ENCODE data around the gene EZR.
"Not testable (repeated sequence)": the region's sequence is repeated elsewhere in the genome, so short reads cannot be mapped to it uniquely, and the experiment has no call there.

The EZR gene

DNA sequence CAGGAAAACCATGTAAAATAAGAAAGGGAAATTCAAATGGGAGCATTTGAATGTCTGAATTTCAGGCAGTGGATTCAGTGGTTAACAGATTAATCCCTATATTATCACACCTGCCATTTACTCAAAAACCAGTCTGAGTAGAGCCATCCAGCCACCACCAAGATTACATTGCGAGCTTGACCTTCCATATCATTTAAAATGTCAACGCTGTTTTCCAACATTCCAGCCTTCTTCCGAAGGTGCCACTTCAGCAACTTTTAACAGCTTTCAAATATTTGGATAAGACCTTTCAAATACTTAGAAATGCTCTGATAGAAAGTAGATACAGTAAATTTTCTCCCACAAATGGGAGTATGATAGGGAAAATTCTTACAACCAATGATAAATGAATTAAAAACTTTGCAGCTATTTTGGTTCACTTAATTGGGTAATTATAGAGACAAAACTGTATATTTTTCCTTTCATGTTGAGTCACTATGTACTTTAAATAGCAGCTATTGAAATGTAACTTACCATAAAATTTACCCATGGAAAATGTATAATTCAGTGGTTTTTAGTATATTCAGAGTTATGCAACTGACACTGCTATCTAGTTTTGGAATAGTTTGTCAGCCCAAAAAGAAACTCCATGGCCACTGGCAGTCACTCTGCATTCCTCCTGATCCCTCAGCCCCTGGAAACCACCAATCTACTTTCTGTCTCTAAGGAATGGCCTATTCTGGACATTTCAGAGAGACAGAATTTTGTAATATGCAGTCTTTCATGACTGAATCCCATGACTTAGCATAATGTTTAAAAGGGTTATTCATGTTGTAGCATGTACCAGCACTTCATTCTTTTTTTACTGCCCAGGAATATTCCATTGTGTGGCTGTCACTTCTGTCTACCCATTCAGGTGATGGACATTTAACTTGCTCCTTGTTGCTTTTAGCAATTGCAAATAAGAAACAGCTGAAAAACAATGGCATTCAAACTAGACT lies 21.5 kb downstream of the EZR start:
- DNase-seq (ENCODE audit: low read depth, low spot score) = no peak

DNA sequence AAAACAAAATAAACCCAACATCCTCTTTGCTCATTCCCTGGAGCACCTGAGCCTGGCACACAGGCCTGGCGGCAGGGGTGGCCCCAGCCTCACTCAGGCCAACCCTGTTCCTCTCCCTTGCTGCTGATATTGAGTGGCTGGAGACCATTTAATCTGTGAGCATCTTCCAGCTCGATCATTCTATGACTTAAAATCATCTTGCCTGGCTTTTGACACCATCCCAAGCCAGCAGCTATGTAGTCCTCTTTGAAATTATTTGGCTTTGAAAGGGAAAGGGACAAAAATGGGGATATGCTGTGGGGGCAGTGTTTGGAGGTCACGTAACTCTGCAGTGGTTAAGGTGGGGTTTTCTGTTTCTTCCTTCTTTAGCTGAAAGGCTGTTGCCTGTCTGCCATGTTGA lies 22.8 kb downstream of the EZR start:
- DNase-seq (ENCODE audit: low read depth, low spot score) = no peak

DNA sequence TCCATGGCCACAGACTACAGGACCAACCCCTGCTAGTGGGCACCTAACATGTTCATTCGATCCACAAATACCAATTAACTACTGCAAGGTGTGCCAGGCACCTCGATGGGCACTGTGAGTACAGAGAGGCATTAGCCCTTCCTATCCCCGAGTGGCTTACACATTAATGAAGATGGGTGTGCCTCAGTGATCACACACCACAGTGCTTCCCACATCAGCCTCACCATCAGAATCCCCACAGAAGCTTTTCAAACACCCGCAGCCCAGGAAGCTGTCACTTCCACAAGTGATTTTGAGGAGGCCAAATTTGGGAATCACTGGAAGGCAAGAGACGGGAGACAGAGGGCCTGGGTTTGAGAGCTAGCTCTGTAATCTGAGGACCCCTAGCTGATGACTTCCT lies 23.7 kb downstream of the EZR start:
- DNase-seq (ENCODE audit: low read depth, low spot score) = no peak

DNA sequence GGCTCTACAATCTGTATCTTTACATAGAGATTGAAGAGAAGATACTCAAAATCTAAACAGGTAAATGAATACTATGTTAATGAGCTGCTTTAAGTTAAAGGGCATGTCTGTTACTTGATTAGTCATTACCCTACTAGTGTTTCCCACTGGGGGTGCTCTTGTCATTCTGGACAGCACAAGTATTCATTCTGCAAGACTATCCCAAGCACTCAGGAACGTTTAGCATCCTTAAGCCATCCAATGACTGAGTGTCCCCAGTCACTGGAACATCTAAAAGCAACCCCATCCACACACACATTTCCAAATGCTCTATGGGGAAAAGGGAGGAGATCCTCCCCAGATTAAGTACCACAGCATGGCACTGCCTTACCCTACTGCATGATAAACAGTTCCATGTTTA lies 25.7 kb downstream of the EZR start:
- DNase-seq (ENCODE audit: low read depth, low spot score) = no peak

DNA sequence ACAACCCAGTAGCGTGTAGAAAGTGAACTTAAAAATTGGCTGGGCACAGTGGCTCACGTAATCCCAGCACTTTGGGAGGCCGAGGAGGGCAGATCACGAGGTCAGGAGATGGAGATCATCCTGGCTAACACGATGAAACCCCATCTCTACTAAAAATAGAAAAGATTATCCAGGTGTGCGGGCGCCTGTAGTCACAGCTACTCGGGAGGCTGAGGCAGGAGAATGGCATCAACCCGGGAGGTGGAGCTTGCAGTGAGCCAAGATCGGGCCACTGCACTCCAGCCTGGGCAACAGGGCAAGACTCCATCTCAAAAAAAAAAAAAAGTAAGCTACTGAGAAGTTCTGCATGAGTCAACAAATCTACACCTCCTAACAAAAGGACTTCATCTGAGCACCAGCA lies 26.7 kb downstream of the EZR start:
- not testable (repeated sequence) for DNase-seq (ENCODE audit: low read depth, low spot score)

DNA sequence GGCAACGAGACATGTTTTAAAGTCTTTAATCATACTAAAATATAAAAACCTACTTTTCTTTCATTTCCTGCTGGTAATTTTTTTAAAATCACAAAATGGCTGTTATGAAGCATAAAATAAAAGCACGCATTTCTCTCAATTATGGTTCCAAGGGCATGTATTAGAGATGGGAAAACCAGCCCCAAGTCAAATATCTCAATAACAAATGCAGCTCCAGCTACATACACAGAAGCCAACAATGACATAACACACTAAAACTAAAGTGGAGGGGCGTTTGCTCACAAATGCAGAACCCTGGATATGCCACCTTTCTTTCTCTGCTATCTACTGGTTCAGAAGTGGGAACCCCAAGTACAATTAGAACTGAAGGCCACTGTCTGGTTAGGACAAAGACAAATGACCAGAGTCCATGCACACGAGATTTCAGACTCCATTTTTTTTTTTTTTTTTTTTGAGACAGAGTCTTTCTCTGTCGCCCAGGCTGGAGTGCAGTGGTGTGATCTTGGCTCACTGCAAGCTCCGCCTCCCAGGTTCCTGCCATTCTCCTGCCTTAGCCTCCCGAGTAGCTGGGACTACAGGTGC lies 27.8 kb downstream of the EZR start:
- no peak for DNase-seq (ENCODE audit: low read depth, low spot score)

DNA sequence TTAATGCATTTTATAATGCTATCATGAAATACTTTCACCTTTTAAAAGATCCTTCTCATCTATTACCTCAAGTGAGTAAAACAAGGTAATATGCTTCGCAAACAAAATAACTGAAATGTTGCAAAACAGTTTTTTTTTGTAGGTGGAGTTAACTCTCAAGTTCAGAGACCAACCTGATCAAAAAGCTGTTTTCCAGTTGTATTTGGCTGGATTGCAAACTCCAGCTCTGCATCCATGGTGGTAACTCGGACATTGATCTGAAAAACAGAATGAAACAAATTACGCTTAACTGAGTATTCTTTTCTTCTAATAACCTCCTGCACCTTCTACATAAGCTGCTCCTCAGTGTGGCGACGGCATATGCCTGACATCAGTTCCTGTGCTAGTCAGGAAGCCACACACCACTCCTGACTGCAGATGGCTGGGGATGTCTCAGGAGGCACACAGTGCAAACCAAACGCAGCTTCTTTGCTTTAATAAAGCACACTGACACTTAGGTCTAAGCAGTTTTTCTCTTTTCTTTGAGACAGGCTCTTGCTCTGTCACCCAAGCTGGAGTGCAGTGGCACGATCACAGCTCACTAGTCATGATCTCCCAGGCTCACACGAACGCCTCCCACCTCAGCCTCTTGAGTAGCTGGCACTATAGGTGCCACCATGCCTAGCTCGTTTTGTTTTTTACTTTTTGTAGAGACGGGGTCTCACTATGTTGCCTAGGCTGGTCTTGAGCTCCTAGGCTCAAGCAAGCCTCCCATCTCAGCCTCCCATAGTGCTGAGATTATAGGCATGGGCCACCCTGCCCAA lies 29.9 kb downstream of the EZR start:
- no peak for DNase-seq (ENCODE audit: low read depth, low spot score)

DNA sequence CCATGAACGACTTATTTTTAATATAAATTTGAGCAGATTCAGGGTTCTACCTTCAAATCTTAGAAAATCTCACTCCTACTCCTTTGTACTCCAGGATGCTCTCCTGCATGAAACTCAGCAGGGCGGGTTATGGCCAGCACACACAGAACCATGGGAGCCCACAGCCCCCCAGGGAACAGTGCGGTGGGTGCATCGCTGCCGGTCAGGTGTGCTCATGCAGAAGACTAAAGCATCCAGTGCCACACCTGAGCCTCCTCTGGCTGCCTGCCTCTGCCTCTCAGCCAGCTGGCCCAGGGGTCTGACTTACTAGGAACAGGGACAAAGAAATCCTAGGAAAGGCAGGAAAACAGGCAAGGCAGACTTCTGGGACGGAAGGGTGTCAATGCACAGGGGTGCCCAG lies 31.8 kb downstream of the EZR start:
- DNase-seq (ENCODE audit: low read depth, low spot score) = no peak

DNA sequence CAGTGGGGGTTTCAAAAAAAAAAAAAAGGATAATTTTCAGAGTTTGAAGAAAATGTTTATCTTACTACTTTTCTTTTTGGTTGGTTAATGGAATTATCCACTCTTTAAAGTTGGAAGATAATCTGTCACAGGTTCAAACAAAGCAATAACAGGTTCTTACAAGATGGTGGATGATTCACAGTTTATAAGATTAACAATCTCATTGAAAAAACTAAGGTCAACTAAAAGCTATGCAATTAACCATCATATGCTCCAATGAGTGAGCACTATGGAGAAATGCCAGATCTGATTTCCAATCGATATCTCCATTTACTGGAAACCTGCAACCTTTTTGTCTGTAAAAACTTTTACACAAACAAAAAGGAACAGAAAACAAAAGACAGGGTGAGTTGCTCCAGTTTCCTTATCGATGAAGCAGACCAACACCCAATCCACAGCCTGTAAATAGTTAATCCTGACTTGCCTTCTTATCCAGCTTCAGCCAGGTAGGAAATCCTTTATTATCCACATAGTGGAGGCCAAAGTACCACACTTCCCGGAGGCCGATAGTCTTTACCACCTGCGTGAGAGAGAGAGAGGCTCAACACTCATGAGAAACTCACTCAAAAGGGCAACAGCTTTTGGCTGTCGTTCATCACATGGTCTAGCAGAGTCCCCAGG lies 32.4 kb downstream of the EZR start:
- no peak for DNase-seq (ENCODE audit: low read depth, low spot score)

DNA sequence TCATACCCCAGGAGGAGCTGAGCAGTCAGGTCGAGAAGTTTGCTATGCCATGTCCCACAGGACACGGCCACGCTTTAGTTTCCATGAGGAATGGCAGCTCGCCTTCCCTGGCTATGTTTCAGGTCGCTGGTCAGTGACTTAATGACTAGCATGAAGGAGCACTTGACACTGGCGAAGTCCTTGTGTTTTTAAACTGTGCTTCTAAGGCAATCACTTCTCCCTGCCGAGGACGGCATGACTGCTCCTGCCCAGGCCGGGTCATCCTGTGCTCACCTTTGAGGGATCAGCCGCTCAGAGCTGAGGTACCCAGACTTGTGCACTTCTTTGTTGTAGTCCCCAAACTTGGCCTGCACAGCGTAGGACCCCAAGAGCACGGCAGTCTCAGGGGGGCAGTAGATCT lies 34.1 kb downstream of the EZR start:
- no peak for DNase-seq (ENCODE audit: low read depth, low spot score)

DNA sequence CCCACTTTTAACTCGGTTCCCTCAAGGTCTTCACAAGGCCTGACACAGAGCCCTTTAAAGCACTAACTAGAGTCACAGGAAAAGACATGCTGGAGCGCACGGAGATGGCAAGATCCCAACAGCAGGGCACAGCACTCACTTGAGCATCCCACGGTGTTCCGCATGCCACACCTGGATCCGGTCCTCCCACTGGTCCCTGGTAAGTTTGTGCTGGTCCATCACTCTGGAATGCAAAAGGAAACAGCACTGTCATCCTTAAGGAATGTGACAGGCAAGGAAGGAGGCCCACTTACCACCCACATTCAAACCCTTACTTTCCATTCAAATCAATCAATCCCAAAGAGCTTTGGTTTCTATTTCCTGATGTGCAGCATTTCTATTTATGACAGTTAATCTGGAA lies 34.7 kb downstream of the EZR start:
- DNase-seq (ENCODE audit: low read depth, low spot score) = no peak

DNA sequence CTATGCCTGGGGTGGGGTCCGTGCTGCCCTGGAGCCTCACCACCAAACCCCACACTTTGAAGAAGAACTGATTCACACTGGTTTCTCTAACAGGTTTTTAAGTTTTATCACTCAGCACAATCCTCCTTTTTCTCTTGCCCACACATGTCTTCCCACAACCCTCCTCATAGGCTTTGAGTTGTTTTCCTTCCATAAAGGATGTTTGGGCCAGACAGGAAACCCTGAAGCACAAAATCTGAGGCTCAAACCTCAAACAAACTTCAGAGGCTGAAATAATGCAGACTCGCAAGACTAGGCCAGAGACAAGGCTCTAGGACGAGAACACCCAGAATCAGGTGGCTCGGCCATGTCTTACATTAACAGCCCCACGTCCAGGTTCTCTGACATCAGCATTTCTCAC lies 35.3 kb downstream of the EZR start:
- DNase-seq (ENCODE audit: low read depth, low spot score) = no peak

DNA sequence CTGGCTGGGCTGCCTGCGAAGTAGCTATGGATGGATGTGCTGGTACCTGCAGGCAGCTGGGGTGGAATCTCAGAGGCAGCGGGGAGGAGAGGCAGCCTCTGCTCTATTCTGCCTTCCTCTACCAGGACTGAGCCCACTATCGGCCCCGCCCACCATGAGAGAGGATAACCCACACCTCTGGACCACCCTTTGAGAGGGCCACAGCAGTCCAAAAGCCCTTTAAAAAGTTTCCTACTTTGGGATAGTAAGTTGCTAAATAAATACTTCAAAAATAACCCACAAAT lies 36.1 kb downstream of the EZR start:
- no peak for DNase-seq (ENCODE audit: low read depth, low spot score)

DNA sequence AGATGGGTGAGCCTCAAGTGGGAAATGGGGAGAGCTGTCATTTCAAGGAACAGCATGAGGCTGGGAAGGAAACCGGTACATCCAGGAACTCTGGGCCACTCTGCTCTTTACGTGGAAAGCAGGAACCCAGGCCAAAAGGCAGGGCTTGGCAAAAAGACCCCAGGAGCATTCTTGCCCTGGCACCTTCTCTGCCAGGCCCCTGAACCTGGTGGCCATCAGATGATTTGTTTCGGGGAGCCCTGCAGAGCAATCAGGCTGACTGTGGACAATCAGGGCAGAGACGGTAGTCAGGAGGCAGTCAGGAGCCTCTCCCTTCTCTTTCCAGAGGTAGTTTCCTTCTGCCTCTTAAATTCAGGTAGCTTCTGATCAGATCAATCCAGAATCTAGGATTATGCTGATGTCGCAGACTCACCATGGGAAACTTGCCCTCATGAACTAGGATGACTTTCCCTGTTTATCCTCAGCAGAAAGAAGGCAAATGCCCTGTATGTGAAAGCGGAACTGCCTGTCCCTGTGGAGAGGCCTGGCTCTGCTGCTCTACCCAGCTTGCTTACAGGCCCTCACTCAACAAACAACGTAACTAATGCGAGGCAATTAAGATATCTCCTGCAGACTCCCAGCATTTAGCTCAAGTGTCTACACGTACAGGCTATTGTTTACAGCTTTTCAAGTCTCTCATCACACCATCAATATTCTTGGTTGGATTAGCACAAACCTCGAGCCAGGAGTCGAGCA lies 36.6 kb downstream of the EZR start:
- no peak for DNase-seq (ENCODE audit: low read depth, low spot score)

DNA sequence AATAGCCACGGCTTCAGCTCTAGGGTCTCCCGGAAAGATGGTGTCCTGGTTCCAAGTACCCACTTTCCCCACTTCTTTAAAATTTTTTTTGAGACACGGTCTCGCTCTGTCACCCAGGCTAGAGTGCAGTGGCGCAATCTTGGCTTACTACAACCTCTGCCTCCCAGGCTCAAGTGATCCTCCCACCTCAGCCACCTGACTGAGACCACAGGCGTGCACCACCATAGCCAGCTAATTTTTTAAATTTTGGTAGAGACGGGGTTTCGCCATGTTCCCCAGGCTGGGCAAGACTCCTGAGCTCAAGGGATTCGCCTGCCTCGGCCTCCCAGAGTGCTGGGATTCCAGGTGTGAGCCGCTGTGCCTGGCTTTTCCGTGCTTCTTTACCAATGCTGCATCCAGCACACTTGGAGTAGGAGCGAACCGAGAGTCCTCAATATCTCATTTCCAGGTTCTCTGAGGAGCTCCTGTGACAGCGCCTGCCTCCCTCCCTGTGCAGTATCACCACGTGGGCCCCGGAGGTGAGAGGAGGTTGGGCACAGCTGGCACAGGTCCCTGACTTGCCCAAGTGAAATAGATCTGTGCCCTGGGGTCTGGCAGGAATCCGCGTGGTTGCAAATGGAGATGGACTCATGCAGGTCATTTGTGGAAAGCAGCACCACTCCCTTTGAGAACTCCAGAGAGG lies 37.3 kb downstream of the EZR start:
- DNase-seq (ENCODE audit: low read depth, low spot score) = no peak

DNA sequence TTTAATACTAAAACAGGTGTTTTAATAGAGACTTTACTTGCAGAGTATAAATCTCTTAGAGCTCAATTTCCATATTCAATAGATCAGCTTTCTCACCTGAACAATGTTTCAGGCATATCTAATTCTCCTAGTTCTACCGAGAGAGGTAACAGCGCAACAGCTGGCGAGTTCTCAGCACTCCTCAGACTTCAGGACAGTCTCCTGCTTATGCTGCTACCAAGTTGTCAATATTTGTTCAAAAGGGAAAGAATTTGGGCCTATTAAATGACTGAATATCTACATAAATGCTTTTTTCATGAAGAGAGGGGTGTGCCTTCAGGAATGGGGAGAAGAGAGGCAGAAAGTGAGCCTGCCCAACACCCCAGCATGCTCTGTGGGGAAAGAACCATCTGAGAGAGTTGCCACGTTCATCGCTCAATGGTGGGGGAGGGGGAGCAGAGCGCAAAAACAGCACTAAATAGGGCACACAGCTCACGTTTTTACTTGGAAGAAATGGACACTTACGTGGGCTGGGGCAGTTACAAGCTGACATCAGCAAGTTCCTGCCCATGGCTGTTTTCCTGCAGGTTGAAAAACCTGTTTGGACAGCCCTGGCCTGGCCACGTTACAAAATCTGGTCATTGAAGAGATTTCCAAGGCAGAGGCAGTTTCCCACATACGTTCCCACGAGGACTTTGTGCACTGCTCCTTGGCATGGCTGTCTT lies 38.0 kb downstream of the EZR start:
- DNase-seq (ENCODE audit: low read depth, low spot score) = no peak

DNA sequence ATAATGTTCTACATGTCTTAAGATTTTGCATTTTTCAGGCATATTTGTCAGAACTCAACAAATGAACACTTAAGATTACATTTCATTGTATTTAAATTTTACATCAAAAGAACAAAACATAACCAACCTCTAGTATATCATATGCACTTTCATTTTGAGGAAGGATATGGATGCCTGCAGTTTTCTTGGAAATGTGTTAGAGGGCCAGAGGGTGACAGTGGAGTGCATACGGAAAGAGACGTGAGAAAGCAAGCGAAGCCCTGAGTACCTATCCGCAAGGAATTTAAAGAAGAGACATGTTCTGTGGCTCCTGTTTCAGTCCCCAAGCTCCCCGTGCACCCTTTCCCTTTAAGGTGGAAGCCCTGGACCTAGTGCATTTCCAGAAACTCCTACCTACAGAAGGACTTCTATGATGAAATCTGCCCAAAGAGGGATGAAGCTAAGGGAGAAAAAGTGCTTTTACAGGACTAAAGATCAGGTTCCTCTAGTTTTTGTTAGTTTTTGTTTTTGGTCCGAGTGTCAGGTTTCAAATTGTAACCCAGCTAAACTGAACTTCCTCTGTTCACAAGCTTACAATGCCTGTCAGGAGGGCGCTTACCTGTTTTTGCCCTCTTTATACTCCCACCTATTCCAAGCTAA lies 38.8 kb downstream of the EZR start:
- DNase-seq (ENCODE audit: low read depth, low spot score) = no peak

DNA sequence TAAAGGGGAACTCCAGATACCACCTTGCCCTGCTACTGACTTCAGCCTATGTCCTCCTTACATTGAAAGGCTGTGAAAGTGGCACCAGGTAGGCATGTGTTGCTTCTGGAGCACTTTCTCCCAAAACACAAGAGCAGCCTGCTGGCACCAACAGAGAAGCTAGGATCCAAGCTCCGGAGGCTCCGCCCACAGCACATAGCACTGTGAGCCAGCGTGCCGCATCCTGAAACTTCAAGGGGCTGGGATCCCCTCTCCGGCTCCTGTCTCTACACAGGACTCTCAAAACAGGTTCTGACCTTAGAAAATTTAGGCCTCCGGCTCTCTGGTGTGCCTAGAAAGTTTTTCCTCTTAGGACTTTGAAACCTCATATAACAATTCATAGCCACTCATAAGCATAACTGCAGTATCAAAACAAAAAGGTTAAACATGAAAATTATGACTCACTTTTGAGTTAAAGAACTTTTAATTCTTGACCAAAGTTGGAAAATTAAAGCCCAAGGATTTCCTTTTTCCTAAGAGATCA lies 41.1 kb downstream of the EZR start:
- DNase-seq (ENCODE audit: low read depth, low spot score) = no peak

DNA sequence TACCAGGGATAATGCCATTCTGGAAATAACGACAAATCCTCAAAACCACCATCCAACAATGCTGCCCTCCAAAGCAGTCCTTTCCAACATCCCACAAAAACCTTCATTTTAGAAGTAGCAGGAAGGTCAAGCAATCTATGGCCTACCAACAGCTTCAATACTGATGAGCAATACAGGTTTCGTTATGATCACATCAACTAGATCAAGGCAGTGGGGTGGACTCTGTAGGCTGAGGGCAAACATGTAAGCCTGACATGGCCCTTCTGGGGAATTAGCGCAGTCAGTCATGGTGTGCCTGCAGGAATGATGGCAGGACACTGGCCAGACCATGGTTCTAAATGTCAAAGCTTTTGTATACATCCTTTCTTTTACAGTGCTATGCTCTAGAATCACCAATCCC lies 41.7 kb downstream of the EZR start:
- no peak for DNase-seq (ENCODE audit: low read depth, low spot score)

DNA sequence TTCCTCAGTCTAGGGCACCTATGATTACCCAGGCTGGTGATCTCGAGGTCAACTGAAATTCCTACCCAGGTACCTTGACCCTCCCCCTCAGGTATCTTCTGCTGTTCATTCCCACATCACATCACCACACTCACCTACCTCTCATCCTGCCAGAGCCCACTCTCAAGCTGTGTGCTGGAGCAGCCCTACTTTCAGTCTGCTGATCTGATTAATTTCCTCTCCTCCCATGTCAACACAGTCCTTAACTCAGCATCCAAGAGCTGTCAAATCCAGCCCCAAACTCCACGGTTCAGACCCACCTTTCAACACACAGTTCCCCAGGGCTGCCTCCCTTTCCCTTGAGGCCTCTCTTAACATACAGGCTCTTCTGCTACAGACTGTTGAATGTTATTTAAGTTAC lies 42.4 kb downstream of the EZR start:
- DNase-seq (ENCODE audit: low read depth, low spot score) = no peak

Data from activated naive CD8-positive, alpha-beta T cell treated with anti-CD3 and anti-CD28 coated beads, Interleukin-2, amount 50 U/mL, for 16 hours (primary cell).